HG03521 (cell line): Measurements from ENCODE around the gene TBX1.
"Not testable (repeated sequence)": the region's sequence is repeated elsewhere in the genome, so short reads cannot be mapped to it uniquely, and the experiment has no call there.

ENCODE experiments used
- ATAC-seq: cut with Tn5 transposase; IDR thresholded peaks from one replicate; pipeline ENCODE4 v1.9.1; 2021; ENCODE audit warnings: mild to moderate bottlenecking, moderate library complexity; ENCODE audit not compliant: unreplicated experiment

The TBX1 gene

GRCh38 chr22:19763458-19764298 is 3.1 kb downstream of the TBX1 start:
- ATAC-seq = no peak

GRCh38 chr22:19764299-19764593 is 3.7 kb downstream of the TBX1 start:
- ATAC-seq = no peak

GRCh38 chr22:19764636-19765476 is 4.3 kb downstream of the TBX1 start:
- ATAC-seq = no peak

- ATAC-seq = no peak
These were observed 5.1 kb downstream of the TBX1 start for GRCh38 chr22:19765477-19766239.

GRCh38 chr22:19766240-19766510 is 5.6 kb downstream of the TBX1 start:
- ATAC-seq = no peak

- ATAC-seq = no peak
These were observed 6.2 kb downstream of the TBX1 start for GRCh38 chr22:19766511-19767426.

- no peak for ATAC-seq
These were observed 7.1 kb downstream of the TBX1 start for GRCh38 chr22:19767427-19768341.

- ATAC-seq = no peak
These were observed 8.8 kb downstream of the TBX1 start for GRCh38 chr22:19769393-19769715.

GRCh38 chr22:19770349-19771220 is 10.0 kb downstream of the TBX1 start:
- ATAC-seq = no peak

GRCh38 chr22:19772422-19772672 is 11.8 kb downstream of the TBX1 start:
- no peak for ATAC-seq

- ATAC-seq = peak; percentile 48
These were observed 12.3 kb downstream of the TBX1 start for GRCh38 chr22:19772673-19773469.

- ATAC-seq = no peak
These were observed 13.0 kb downstream of the TBX1 start for GRCh38 chr22:19773470-19774040.

GRCh38 chr22:19774628-19775027 is 14.1 kb downstream of the TBX1 start:
- no peak for ATAC-seq

GRCh38 chr22:19775496-19776325 is 15.1 kb downstream of the TBX1 start:
- ATAC-seq = no peak

- no peak for ATAC-seq
These were observed 16.0 kb downstream of the TBX1 start for GRCh38 chr22:19776433-19777031.

GRCh38 chr22:19777192-19777591 is 16.6 kb downstream of the TBX1 start:
- not testable (repeated sequence) for ATAC-seq

GRCh38 chr22:19779011-19779421 is 18.4 kb downstream of the TBX1 start:
- ATAC-seq = no peak
